HG02759 (cell line): Measurements from ENCODE around the gene RADIL.
A peak's percentile ranks its signal among the peaks of the same experiment; 100 is the strongest.

Experiments
- ATAC-seq: cut with Tn5 transposase; IDR thresholded peaks from one replicate; pipeline ENCODE4 v1.9.1; 2021; ENCODE audit warnings: mild to moderate bottlenecking, moderate library complexity; ENCODE audit not compliant: unreplicated experiment

The RADIL gene

DNA sequence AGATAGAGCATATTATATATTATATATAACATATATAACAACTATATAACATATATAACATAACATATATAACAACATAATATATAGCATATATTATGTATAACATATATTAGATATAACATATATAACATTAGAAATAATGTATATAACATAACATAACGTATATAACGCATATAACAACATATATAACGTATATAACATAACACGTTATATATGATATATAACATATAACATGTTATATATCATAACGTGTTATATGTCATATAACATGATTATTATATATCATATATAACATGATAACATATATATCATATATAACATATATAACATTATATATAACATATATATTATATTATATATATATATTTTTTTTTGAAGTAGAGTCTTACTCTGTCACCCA, 104.4 kb downstream of the RADIL start:
- no peak for ATAC-seq

DNA sequence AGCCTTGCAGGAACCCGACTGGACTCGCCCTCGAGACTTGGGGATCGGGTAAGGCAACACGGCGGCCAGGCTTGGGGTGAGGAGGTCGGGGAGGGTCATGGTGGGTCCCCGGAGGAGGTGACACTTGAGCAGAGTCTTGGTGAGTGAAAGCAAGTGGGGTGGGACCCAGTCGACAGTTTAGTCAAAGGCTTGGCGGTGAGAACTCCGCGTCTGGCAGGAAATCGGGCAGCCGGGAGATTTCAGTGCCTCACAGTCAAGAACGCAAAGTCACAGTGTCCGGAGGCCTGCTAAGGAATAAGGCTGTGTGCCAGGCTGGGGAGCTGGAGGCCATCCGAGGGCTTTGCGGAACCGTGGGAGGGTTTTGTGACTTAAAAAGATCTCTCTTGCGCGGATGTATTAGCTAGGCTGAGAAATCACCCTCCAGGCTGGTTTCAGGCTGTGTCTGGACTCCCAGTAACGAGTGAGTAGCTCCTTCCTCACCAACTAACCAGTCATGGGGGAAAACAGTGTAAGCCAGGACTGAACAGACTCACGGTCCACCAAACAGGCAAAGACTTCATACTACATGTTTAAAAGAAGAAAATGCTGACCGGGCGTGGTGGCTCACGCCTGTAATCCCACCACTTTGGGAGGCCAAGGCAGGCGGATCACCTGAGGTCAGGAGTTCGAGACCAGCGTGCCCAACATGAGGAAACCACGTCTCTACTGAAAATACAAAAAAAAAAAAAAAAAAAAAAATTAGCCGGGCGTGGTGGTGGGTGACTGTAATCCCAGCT, 107.5 kb downstream of the RADIL start:
- peak; percentile 4 for ATAC-seq

DNA sequence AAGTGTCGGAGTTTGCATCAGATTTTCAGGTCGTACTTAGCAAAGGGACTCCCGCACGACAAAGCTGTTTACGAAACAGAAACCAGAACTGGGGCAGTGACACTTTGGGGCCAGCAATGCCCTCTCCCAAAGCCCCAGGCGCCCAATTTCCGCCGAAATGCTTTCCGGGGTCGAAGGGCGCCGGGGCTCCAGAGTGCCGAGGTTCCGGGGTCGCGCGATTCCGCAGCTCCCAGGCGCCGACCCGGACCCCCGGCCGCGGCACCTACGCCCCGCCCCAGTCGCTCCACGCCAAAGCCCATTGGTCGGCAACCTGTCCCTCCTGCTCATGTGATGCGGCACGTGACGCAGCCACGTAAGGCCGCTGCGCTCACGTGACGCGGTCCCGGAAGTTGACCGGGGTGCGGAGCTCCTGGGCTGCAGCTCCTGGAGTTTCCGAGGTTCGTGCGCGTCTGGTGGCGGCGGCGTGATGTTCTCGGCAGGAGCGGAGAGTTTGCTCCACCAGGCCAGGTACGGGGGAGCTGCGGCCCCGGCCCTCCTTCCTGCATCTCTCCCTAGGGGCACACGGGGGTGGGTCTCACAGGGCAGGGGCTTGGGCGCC, 108.2 kb downstream of the RADIL start, which contains the start of gene AP5Z1:
TSS of gene AP5Z1 (plus strand) at position 374 of the 598 bp plus-strand sequence. CDS start at position 467, 93 bp downstream.
- peak; percentile 95 for ATAC-seq

DNA sequence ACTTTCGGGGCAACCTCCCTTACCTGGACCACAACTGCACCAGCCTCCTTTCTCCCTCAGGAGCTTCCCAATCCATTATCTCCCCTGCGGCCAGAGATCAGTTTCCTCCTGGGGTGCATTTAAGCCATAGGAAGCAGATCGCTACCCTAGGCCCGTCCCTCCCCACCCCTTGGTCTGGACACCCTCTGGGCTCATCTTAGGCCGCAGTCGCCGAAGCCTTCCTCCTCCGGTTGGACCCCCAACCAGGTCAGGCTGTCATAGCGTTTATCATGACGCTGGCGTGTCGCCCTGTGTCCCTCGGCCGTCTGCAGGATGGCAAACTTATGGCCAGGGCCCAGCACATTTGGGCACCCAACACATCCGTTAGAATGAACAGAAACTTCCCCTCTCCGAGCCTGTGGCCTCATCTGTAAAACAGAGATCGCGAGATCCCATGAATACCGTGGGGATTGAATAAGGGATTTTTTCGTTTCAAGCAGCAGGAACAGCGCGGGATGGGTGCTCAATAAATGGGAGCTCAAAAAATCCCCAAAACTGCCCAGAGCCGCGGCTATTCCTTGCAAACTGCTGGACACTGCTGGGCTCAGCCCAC, 108.8 kb downstream of the RADIL start:
- ATAC-seq, result peak; percentile 29

DNA sequence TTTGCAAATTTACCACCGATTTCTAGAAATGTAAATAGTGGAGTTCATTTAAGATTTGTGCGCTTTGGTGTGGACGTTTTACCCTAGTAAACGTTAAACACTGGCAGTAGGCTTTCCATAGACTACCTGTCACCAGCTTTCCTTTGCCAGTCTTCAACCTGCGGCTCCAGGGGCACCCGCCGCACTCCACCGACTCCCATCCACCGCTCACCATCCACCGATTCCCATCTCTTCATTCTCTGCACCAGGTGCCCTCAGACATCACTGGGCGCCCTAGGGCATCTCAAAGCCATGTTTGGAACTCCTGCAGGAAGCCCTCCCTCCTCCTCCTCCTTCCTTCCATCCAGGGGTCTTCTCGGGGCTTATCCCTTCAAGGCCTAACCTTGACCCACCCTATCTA, 109.5 kb downstream of the RADIL start:
- no peak for ATAC-seq

DNA sequence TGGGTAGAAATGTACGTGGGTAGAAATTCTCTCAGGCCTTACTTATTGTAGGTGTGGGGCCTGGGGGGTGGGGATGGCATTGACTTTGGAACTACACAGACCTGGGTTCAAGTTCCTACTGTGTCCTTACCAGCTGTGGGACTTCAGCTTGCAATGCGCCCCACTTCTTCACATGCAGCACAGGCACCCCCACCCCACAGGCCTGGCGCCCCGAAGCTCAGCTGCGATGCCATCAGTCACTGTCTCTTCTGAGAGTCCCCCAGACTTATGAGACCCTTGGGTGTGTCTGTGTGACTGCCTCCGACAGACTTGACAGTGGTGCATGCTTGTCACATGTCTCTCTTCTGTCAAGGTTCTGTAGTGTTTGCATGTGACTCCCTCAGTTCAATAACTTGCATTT, 111.2 kb downstream of the RADIL start:
- ATAC-seq, result no peak

DNA sequence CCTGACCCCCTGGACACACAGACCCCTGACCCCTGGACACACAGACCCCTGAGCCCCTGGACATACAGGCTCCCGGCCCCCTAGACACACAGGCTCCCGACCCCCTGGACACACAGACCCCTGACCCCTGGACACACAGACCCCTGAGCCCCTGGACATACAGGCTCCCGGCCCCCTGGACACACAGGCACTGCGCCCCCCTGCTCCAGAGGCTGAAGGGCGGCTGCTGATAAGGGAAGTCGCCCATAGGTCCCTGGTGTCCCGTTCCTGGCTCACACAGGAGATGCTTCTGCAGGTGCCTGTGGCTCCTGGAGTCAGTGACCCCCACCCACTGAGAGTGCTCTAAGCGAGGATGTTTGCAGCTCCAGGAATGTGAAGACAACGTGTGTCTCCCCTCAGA, 111.8 kb downstream of the RADIL start:
- ATAC-seq, result no peak

DNA sequence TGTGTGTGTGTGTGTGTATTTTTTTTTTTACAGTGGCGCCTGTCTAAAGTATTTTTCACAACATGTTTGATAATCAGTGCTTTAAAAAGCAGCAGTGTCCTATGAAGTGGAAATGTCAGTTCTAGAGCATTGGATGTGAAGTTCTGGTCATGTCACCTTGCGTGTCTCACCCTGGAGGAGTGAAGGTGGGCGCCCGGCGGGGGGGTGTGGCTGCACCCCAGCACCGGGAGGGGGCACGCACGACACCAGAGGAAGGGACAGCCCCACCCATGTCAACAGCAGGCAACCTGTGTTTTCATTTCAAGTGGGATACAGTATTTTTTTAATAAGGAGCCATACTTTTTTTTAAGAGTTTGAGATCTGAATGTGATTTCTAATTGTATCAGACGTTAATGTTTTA, 112.6 kb downstream of the RADIL start:
- ATAC-seq, result no peak

DNA sequence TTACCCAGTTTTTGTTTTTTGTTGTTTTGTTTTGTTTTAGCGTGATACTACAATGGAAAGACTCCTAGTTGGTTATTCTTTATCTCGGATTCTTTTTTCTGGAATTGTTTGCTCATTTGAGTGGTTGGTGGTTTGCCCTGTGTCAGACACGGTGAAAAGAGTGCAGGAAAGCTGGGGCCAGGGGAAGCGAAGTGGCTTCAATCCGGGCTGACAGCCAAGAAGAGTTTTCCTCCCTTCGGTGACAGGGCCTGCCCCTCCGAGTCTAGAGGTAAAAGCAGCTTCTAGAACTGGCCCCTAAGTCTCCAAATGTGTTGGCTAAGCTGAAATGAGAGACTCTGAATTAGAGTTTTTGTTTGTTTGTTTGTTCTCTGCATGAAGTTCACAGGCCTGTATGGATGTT, 113.8 kb downstream of the RADIL start:
- no peak for ATAC-seq

DNA sequence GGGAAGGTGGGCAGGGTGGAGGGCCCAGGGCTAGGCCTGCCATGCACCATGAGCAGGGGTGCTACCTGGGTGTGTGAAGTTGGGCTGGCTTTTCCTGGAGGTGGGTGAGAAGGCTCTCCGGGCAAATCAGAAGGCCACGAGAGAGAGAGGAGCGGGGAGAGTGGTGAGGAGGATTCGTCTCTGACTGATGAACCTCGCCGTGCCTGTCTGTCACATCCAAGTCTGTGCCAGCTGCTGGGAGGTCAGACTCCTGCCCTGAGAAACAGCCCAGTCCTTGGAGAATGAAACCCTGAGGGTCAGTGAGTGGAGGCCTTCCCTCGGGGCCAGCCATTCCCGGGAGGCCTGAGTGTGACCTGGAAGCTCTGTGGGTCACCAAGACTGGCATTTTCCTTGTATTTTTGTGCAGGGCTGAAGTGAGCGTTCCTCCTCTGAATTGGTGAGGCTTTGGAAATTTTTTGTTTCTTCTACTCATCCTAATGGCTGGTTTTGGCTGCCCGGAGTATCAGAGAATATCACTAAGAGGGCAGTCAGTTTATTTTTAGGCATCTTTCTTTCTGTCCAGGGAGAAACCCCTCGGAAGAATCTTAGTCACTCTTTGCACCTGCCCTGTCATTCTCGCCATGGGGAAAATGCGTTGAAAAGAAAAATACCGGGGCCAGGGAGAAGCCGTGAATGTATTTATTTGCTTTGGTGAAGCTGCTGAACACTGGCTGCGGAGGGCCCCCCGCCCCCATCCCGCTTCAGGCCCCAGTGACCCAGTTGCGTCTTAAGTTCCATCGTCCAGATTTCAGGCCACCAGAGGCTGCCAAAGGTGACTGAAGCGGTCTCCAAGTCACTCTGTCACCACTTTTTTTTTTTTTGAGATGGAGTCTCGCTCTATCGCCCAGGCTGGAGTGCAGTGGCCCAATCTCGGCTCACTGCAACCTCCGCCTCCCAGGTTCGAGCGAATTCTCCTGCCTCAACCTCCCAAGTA, 114.6 kb downstream of the RADIL start:
- no peak for ATAC-seq

DNA sequence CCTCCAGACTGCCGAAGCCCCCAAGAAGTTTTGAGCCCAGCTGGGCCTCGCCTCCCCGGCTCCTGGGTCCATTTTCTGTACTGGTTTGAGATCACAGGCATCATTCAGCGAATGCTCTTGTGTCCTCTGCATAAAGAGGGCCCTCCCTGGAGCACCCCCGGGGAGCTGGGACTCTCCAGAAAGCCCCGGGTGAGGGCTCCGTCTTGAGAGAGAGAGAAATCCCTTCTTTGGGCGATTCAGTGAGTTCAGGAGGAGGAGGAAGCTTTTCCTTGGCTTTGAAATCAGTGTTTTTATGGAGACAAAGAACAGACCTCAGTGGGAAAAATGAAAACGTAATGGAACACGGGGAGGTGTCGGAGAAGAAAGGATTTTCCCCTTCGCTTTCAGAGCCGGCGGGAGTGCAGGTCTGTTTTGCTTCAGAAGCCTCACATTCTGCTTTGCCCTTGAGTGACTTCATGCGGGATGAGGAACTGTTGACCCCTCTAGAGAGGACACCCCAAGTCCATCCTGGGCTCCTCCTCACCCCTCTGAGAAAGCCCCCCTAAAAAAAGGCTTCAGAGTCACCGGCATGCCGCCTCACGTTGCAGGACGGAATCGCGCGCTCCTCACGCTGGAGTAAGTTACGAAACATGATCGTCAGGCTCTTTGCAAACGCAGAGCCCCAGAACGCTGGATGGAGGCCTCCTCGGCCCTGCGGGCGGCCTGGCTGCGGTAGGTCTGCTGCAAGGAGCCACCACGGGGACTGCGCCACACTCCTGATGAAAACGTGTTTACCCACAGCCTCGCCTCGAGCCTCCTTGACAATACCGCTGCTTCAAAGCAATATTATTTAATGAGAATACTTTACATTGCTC, 116.6 kb downstream of the RADIL start:
- no peak for ATAC-seq

DNA sequence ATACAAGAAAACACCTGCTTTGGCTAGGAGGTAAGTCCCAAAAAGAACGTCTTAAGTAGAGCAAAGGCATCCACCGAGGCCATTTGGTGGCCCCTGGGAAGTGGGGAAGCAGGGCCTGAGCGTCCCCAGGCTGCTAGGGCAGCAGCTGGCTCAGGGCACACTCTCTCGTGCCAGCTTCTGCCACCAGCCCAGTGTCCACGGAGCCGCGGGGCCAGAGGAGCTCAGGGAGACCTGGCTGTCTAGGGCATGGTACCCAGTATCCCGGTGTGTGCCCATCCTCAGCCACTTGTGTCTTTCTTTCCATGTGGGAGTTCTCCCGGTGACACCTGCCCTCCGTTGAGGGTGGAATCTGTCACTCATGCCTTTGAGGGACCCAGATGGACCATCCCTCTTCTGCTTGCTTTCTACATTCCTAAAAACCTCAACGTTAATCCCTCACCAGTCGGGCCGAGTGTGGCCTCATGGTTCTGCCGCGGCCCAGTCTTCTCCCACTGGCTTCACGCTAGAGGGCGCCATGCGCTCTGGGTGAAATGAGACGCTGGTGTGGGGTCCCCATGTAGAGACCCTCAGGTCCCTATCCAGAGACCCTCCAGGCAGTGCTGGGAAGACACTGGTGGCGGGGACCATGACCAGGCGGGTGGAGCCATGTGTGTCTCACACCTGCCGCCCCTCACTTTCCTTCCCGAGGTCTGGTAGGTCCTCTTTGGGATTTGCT, 117.6 kb downstream of the RADIL start:
- ATAC-seq, result no peak

DNA sequence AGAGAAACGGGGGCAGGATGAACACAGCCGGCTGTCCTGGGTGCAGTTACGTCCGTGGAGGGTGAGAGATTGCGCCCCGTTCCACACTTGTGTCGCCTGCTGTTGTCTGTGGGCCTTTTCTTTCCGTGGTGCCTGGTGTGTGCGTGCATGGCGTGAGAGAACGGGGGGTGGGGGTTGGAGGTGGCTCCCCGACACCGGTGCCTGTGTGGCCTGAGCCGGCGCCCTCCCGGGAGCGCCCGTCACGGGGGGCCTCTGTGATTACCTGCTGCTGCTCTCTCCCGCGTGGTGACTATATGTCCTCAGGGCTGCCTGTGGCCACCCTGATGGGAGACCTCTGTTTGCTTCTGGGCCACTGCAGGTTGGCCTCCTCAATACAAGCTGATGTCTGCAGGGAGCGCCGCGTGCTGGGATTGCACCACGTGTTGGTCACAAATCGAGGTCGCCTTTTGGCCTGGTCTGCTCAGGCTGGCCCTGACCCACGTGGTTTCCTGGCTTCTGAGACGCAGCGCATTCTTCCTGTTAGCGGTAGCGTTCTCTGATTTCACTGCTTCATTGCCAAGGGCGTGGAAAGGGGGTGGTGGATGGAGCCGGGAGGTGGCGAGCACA, 119.0 kb downstream of the RADIL start:
- no peak for ATAC-seq

DNA sequence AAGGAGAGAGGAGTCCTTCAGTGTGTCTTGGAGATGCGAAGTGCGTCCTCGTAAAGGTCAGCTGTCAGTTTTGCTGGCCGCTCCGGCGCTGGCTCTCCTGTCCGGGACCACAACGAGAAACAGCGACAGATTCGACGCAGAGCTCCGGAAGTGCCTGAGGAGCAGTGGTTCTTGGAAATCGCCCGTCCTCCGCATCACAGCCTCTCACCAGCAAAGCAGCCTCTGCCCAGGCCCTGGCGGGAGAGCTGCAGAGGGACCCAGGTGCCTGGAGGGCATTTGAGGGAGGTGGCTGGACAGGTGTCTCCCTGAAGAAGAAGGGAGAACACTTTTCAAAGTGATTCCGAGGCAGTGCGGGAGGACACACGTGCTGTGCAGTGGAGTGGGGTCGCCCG, 119.7 kb downstream of the RADIL start:
- no peak for ATAC-seq

DNA sequence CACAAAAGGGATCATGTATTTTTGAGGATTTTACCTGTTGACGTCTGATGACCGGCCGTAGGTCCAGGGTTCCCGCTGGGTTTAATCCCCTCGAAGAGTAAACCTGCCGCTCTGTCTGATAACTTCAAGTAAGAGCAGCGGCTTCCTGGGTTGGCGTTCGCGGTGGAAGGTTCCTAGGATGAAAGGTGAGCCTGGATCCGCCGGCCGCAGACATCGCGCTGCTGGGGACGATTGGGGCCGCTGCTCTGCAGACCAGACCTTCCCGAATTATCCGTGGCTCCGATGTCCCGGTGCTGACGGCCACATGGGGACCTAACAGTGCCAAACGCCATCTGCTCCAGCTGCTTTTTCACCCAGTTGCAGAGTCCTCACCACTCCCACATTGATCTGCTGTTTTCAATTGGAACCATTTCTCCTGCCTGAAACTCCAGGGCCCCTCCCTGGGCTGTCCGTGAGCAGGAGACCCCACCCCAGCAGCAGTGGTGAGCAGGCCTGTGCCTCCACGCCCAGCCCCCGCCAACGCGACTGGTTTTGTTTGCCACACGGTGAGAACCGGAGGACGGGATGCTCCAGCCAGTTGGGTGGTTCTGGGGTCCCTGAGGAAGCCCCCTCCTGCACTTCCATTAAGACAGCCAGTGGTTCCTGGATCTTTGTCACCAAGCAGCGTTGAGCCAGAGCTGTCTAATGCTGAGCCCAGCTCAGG, 120.3 kb downstream of the RADIL start:
- ATAC-seq, result no peak

DNA sequence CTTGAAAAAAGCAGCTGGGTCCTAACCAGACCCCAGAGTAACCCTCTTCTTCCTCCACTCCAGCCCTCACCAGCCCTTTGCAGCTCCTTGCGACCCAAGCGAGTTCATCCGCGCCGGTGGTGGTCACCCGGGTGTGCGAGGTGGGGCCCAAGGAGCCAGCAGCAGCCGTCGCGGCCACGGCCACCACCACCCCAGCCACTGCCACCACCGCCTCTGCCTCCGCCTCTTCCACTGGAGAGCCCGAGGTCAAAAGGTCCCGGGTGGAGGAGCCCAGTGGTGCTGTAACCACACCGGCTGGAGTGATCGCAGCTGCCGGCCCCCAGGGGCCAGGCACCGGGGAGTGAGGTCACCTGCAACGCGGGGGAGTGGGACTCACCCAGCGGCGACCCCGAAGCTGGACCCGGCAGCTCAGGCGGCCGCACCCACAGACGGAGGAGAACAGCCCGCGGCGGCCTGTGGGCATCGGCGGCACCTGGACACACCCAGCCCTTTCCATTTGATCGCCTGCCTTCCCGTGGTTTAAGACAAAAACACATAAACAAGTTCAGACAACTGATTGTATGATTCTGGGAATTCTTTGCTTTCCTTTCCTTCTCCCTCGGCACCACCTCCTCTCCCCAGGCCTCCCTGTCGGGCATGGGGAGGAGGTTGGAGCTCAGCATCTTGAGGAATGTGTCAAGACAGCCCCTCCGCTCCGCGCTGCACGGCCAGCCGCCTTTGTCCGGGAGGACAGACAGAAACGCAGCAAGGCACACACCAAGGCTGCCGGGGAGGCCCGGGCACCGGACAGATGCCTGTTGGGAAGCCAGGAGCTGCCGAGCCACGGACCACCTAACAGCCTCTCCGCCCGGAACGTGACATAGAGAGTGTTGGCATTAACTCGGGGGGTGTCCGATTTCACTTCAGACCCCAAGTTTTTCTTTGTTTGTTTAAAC, 121.1 kb downstream of the RADIL start:
- no peak for ATAC-seq

DNA sequence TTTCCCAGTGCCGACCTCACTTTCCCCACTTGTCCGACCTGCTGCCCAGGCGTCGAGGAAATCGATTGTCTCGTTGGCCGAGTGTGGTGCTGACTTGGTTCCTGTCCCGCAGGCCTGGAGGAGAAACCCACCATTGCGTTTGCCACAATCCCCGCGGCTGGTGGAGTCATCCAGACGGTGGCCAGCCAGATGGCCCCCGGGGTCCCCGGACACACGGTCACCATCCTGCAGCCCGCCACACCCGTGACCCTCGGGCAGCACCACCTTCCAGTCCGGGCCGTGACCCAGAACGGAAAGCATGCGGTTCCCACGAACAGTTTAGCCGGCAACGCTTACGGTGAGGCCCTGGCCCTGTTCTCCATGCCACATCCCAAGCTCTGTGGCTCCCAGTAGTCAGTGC, 122.6 kb downstream of the RADIL start:
- no peak for ATAC-seq
